Measurements from ENCODE around the gene ADO. TPM values are rescaled to one million over a fixed set of nuclear protein-coding genes. Genes with fewer than 3 reads are reported as not detected.
A peak's percentile ranks its signal among the peaks of the same experiment; 100 is the strongest.

The ADO gene
- total RNA-seq, 1 experiment from 2014 or later = 29.3 TPM

DNA sequence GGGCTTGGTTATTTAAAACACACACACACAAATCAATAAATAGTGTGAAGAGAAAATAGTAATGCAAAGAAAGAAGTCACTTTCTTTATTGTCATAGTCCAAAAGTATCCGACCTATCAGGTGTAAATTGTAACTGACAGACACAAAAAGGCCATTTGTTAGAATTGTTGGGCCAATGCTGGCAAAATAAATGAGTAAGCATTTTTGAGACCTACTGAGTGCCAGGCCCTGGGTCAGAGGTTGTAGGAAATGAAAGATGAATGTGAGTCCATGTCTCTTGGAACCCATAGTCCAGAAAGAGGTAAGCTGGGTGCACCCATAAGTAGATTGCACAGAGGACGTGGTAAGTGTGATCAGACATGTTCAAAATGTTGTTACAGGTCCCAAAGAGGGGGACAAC, 25.1 kb downstream of the ADO start (continued):
- TF ChIP-seq, protein P1, sequence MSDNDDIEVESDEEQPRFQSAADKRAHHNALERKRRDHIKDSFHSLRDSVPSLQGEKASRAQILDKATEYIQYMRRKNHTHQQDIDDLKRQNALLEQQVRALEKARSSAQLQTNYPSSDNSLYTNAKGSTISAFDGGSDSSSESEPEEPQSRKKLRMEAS (CRISPR knock-in tag; IDR thresholded peaks at IDR 0.05) = no peak
- TF ChIP-seq NR1H2 (CRISPR knock-in tag; IDR thresholded peaks at IDR 0.05) (no peak), EMX1 (CRISPR knock-in tag; IDR thresholded peaks at IDR 0.05) (no peak), NFE2L1 (CRISPR knock-in tag; IDR thresholded peaks at IDR 0.05) (no peak), ZBTB21 (CRISPR knock-in tag; IDR thresholded peaks at IDR 0.05; ENCODE audit: borderline replicate concordance) (no peak), ETV6 (CRISPR knock-in tag; IDR thresholded peaks at IDR 0.05) (no peak), ZNF219 (CRISPR knock-in tag; IDR thresholded peaks at IDR 0.05; ENCODE audit: borderline replicate concordance) (no peak), NFATC4 (CRISPR knock-in tag; IDR thresholded peaks at IDR 0.05) (no peak), ZNF423 (CRISPR knock-in tag; IDR thresholded peaks at IDR 0.05) (no peak), SMAD4 (CRISPR knock-in tag; IDR thresholded peaks at IDR 0.05) (no peak)

DNA sequence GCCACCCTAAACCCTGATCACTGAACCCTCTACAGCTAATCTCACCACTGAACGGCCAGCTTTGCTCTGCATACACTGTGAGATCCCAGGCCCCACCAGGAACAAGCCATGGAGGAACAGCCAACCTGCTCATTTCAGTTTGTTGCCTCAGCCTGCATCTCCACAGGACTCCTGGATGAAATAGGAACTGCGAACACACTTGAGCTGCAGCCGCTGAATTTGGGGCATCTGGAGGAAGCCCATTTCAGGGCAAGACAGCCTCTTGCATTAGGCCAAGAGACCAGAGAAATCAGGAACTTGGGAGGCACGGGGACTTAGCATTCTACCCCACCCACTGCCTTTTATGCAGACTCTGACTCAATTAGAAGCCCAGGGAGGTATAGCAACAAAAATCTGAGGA, 26.2 kb downstream of the ADO start:
- ATAC-seq (peak; percentile 60), DNase-seq (ENCODE audit: low spot score) (no peak)
- H3K27me3 Mint-ChIP-seq (ENCODE audit: low read depth) = no peaks in the 10 kb centered on the region
- CTCF ChIA-PET = no interaction called here
- POLR2A ChIA-PET = no interaction called here
- no peaks in the 10 kb centered on the region for H3K36me3 Mint-ChIP-seq
- no peak for TF ChIP-seq ZNF671 (CRISPR knock-in tag; IDR thresholded peaks at IDR 0.05)
- no peak for TF ChIP-seq JUN (CRISPR knock-in tag; IDR thresholded peaks at IDR 0.05)
- TF ChIP-seq SP1 (CRISPR knock-in tag; conservative IDR thresholded peaks at IDR 0.05) = no peak
- no peak for TF ChIP-seq ZNF423 (CRISPR knock-in tag; IDR thresholded peaks at IDR 0.05)
- no peak for TF ChIP-seq PRRX2 (CRISPR knock-in tag; IDR thresholded peaks at IDR 0.05)
- TF ChIP-seq, protein P1 (CRISPR knock-in tag; IDR thresholded peaks at IDR 0.05) = no peak
- TF ChIP-seq, protein P2, sequence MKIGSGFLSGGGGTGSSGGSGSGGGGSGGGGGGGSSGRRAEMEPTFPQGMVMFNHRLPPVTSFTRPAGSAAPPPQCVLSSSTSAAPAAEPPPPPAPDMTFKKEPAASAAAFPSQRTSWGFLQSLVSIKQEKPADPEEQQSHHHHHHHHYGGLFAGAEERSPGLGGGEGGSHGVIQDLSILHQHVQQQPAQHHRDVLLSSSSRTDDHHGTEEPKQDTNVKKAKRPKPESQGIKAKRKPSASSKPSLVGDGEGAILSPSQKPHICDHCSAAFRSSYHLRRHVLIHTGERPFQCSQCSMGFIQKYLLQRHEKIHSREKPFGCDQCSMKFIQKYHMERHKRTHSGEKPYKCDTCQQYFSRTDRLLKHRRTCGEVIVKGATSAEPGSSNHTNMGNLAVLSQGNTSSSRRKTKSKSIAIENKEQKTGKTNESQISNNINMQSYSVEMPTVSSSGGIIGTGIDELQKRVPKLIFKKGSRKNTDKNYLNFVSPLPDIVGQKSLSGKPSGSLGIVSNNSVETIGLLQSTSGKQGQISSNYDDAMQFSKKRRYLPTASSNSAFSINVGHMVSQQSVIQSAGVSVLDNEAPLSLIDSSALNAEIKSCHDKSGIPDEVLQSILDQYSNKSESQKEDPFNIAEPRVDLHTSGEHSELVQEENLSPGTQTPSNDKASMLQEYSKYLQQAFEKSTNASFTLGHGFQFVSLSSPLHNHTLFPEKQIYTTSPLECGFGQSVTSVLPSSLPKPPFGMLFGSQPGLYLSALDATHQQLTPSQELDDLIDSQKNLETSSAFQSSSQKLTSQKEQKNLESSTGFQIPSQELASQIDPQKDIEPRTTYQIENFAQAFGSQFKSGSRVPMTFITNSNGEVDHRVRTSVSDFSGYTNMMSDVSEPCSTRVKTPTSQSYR (CRISPR knock-in tag; IDR thresholded peaks at IDR 0.05) = no peak
- TF ChIP-seq SOX15 (CRISPR knock-in tag; IDR thresholded peaks at IDR 0.05) = no peak
- TF ChIP-seq ZNF219 (CRISPR knock-in tag; IDR thresholded peaks at IDR 0.05; ENCODE audit: borderline replicate concordance) = no peak
- TF ChIP-seq E2F5 (CRISPR knock-in tag; IDR thresholded peaks at IDR 0.05) = no peak
- no peak for TF ChIP-seq OVOL2 (CRISPR knock-in tag; IDR thresholded peaks at IDR 0.05; ENCODE audit: borderline replicate concordance)
- no peak for TF ChIP-seq ATF3 (CRISPR knock-in tag; conservative IDR thresholded peaks at IDR 0.05)
- TF ChIP-seq GABPB1 (CRISPR knock-in tag; IDR thresholded peaks at IDR 0.05) = no peak
- TF ChIP-seq, protein P3, sequence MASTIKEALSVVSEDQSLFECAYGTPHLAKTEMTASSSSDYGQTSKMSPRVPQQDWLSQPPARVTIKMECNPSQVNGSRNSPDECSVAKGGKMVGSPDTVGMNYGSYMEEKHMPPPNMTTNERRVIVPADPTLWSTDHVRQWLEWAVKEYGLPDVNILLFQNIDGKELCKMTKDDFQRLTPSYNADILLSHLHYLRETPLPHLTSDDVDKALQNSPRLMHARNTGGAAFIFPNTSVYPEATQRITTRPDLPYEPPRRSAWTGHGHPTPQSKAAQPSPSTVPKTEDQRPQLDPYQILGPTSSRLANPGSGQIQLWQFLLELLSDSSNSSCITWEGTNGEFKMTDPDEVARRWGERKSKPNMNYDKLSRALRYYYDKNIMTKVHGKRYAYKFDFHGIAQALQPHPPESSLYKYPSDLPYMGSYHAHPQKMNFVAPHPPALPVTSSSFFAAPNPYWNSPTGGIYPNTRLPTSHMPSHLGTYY (CRISPR knock-in tag; IDR thresholded peaks at IDR 0.05) = no peak
- TF ChIP-seq RORB (CRISPR knock-in tag; IDR thresholded peaks at IDR 0.05) = no peak
- TF ChIP-seq, protein P4, sequence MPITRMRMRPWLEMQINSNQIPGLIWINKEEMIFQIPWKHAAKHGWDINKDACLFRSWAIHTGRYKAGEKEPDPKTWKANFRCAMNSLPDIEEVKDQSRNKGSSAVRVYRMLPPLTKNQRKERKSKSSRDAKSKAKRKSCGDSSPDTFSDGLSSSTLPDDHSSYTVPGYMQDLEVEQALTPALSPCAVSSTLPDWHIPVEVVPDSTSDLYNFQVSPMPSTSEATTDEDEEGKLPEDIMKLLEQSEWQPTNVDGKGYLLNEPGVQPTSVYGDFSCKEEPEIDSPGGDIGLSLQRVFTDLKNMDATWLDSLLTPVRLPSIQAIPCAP (CRISPR knock-in tag; IDR thresholded peaks at IDR 0.05) = no peak
- H3K27ac Mint-ChIP-seq = no peak overlapping the region
- 0 out of 2 replicates have a peak, but pooled peaks cover 3% of the 10 kb centered on the region for H3K4me1 Mint-ChIP-seq
- H3K4me3 Mint-ChIP-seq = no peak overlapping the region
- H3K9me3 Mint-ChIP-seq = peaks cover 6% of the 10 kb centered on the region

Measured in WTC11 (cell line).